ENCODE measurements around the gene CYP3A5.

CYP3A5 gene

GRCh38 chr7:99645590-99645989 is 34.2 kb downstream of the CYP3A5 start:
- Histone ChIP-seq H3K4me2 (ENCODE audit: insufficient read depth, low read length) (no peak overlapping the region), H3K36me3 (ENCODE audit: insufficient read depth, low read length) (peaks cover 19% of the 10 kb centered on the region), H3K9me3 (ENCODE audit: insufficient read depth, low read length, severe bottlenecking) (no peaks in the 10 kb centered on the region), H4K20me1 (ENCODE audit: insufficient read depth, low read length) (no peaks in the 10 kb centered on the region), H2AFZ (ENCODE audit: low read depth, low read length) (no peak overlapping the region), H3K27me3 (ENCODE audit: insufficient read depth, low read length, poor library complexity) (no peaks in the 10 kb centered on the region), H3K9ac (ENCODE audit: low read depth, low read length) (no peak overlapping the region), H3K79me2 (ENCODE audit: insufficient read depth, low read length) (no peaks in the 10 kb centered on the region), H3K27ac (ENCODE audit: low read length) (no peak overlapping the region), H3K4me1 (ENCODE audit: insufficient read depth, low read length) (no peaks in the 10 kb centered on the region), H3K4me3 (ENCODE audit: low read depth in 1 of 2, low read length in 2 of 2) (no peak overlapping the region)
- DNase-seq (no peak), ATAC-seq (ENCODE audit: insufficient read depth, low read depth) (no peak)
- no peak for TF ChIP-seq EZH2 (IDR thresholded peaks at IDR 0.05; ENCODE audit: borderline replicate concordance, low read depth, low read length, severe bottlenecking)
- TF ChIP-seq CTCF (IDR thresholded peaks at IDR 0.05; ENCODE audit: borderline replicate concordance, extremely low read depth, low read length, poor library complexity, severe bottlenecking), result no peak

- H2AFZ ChIP-seq (ENCODE audit: low read depth, low read length), result no peak overlapping the region
- H3K9ac ChIP-seq (ENCODE audit: low read depth, low read length), result no peak overlapping the region
- H3K27ac ChIP-seq (ENCODE audit: low read length), result no peak overlapping the region
- no peak overlapping the region for H3K4me2 ChIP-seq (ENCODE audit: insufficient read depth, low read length)
- TF ChIP-seq CTCF (IDR thresholded peaks at IDR 0.05; ENCODE audit: borderline replicate concordance, extremely low read depth, low read length, poor library complexity, severe bottlenecking) (no peak), EZH2 (IDR thresholded peaks at IDR 0.05; ENCODE audit: borderline replicate concordance, low read depth, low read length, severe bottlenecking) (no peak)
- no peaks in the 10 kb centered on the region for H3K27me3 ChIP-seq (ENCODE audit: insufficient read depth, low read length, poor library complexity)
- no peaks in the 10 kb centered on the region for H3K4me1 ChIP-seq (ENCODE audit: insufficient read depth, low read length)
- peaks cover 19% of the 10 kb centered on the region for H3K36me3 ChIP-seq (ENCODE audit: insufficient read depth, low read length)
- DNase-seq (no peak), ATAC-seq (ENCODE audit: insufficient read depth, low read depth) (no peak)
- H3K79me2 ChIP-seq (ENCODE audit: insufficient read depth, low read length), result no peaks in the 10 kb centered on the region
- H3K9me3 ChIP-seq (ENCODE audit: insufficient read depth, low read length, severe bottlenecking), result no peaks in the 10 kb centered on the region
- H3K4me3 ChIP-seq (ENCODE audit: low read depth in 1 of 2, low read length in 2 of 2), result no peak overlapping the region
- no peaks in the 10 kb centered on the region for H4K20me1 ChIP-seq (ENCODE audit: insufficient read depth, low read length)
These were observed 35.4 kb downstream of the CYP3A5 start for GRCh38 chr7:99644431-99644830.

DNA sequence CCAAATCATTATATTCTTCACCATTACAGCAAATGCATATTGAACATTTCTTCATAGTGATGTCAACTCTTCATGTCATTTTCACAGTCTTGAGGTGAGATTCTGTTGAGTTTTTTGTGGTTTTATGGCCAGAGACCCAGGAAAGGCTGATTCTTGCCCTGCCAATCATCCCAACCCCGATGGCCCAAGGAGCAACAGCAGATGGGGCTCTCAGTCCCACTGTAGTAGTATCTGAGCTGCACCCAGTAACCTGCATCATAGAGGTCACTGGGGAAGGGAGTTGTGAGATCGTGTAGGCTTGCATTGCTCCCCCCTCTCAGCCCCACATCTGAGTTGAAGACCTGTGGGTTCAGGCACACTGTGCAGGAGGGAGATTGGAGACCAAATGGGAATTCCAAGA is 36.3 kb downstream of the CYP3A5 start:
- DNase-seq (no peak), ATAC-seq (ENCODE audit: insufficient read depth, low read depth) (no peak)
- Histone ChIP-seq H3K27me3 (ENCODE audit: insufficient read depth, low read length, poor library complexity) (no peaks in the 10 kb centered on the region), H2AFZ (ENCODE audit: low read depth, low read length) (no peak overlapping the region), H3K79me2 (ENCODE audit: insufficient read depth, low read length) (no peaks in the 10 kb centered on the region), H4K20me1 (ENCODE audit: insufficient read depth, low read length) (no peaks in the 10 kb centered on the region), H3K27ac (ENCODE audit: low read length) (no peak overlapping the region), H3K4me1 (ENCODE audit: insufficient read depth, low read length) (no peaks in the 10 kb centered on the region), H3K4me2 (ENCODE audit: insufficient read depth, low read length) (no peak overlapping the region), H3K9me3 (ENCODE audit: insufficient read depth, low read length, severe bottlenecking) (no peaks in the 10 kb centered on the region), H3K4me3 (ENCODE audit: low read depth in 1 of 2, low read length in 2 of 2) (no peak overlapping the region), H3K9ac (ENCODE audit: low read depth, low read length) (no peak overlapping the region), H3K36me3 (ENCODE audit: insufficient read depth, low read length) (peaks cover 24% of the 10 kb centered on the region)
- TF ChIP-seq EZH2 (IDR thresholded peaks at IDR 0.05; ENCODE audit: borderline replicate concordance, low read depth, low read length, severe bottlenecking) (no peak), CTCF (IDR thresholded peaks at IDR 0.05; ENCODE audit: borderline replicate concordance, extremely low read depth, low read length, poor library complexity, severe bottlenecking) (no peak)

DNA sequence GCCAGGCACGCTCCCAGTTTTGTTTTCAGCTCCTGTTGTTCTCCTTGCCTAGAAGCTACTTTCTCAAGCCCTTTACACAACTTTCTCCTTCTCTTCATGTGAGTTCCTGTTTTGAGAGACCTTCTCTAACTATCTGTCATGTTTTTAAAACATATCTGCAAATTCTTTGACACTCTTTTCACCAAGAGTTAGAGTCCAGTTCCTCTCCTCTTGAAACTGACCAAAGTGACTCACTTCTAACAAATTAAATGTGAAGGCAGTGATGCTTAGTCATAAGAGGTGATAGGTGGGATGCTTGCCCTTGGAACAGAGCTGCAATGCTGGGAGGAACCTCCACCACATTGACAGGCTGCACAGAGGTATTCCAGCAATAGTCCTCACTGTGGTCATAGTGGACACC is 37.8 kb downstream of the CYP3A5 start:
- DNase-seq (no peak), ATAC-seq (ENCODE audit: insufficient read depth, low read depth) (no peak)
- H3K36me3 ChIP-seq (ENCODE audit: insufficient read depth, low read length), result peaks cover 28% of the 10 kb centered on the region

More for the DNA sequence above, 37.8 kb downstream of the CYP3A5 start:
- H2AFZ ChIP-seq (ENCODE audit: low read depth, low read length), result no peak overlapping the region
- no peak overlapping the region for H3K4me3 ChIP-seq (ENCODE audit: low read depth in 1 of 2, low read length in 2 of 2)
- no peaks in the 10 kb centered on the region for H3K27me3 ChIP-seq (ENCODE audit: insufficient read depth, low read length, poor library complexity)
- no peaks in the 10 kb centered on the region for H3K79me2 ChIP-seq (ENCODE audit: insufficient read depth, low read length)
- no peaks in the 10 kb centered on the region for H3K4me1 ChIP-seq (ENCODE audit: insufficient read depth, low read length)
- TF ChIP-seq CTCF (IDR thresholded peaks at IDR 0.05; ENCODE audit: borderline replicate concordance, extremely low read depth, low read length, poor library complexity, severe bottlenecking), result no peak
- TF ChIP-seq EZH2 (IDR thresholded peaks at IDR 0.05; ENCODE audit: borderline replicate concordance, low read depth, low read length, severe bottlenecking), result no peak
- peak overlapping the region; percentile 2; the same call in 1 of the 2 replicates for H3K27ac ChIP-seq (ENCODE audit: low read length)
- H3K9me3 ChIP-seq (ENCODE audit: insufficient read depth, low read length, severe bottlenecking), result no peaks in the 10 kb centered on the region
- H4K20me1 ChIP-seq (ENCODE audit: insufficient read depth, low read length), result no peaks in the 10 kb centered on the region
- no peak overlapping the region for H3K4me2 ChIP-seq (ENCODE audit: insufficient read depth, low read length)
- no peak overlapping the region for H3K9ac ChIP-seq (ENCODE audit: low read depth, low read length)
